ENCODE measurements around the gene TMEM168. TPM values are rescaled to one million over a fixed set of nuclear protein-coding genes. Genes with fewer than 3 reads are reported as not detected.
"Not testable (repeated sequence)": the region's sequence is repeated elsewhere in the genome, so short reads cannot be mapped to it uniquely, and the experiment has no call there.

The TMEM168 gene, protein sequence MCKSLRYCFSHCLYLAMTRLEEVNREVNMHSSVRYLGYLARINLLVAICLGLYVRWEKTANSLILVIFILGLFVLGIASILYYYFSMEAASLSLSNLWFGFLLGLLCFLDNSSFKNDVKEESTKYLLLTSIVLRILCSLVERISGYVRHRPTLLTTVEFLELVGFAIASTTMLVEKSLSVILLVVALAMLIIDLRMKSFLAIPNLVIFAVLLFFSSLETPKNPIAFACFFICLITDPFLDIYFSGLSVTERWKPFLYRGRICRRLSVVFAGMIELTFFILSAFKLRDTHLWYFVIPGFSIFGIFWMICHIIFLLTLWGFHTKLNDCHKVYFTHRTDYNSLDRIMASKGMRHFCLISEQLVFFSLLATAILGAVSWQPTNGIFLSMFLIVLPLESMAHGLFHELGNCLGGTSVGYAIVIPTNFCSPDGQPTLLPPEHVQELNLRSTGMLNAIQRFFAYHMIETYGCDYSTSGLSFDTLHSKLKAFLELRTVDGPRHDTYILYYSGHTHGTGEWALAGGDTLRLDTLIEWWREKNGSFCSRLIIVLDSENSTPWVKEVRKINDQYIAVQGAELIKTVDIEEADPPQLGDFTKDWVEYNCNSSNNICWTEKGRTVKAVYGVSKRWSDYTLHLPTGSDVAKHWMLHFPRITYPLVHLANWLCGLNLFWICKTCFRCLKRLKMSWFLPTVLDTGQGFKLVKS
- total RNA-seq: 9.8 and 10.5 TPM in 2 replicates

DNA sequence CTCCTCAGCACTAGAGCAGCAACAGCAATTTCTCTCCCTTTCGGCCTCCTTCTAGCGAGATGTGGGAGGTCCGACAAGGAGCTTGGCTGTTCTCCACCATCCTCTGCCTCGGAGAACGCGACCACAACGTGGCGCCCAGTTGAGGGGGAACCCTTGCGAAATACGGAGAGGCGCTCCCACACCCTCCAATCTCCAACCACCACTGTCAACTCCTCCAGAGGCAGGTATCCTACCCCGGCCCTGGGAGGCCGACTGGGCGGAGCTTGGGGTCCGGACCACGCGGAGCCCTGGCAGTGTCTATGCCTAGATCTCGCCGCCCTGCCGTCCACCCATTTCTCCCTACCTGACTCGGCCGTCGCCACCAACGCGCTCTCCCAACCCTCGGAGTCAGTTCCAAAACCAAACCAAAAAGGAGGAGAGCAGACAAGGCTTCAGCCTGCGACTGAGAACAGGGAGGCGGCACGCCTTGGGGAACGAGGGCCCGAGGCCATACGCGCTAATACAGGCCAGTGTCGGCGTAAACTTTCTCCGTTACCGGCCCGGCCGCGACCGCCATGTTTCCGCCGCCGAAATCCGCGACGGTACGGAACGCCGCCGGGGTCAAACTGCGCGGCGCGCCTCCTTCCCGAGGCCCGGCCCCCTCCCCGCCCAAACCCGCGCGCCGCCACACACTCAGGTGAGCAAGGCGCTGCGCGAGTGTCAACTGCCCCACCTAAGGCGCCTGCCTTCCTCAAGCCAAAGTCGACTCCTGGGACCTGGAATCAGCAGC is at the start of gene TMEM168:
Gene TMEM168 (minus strand): TSS at position 577 of the 769 bp plus-strand sequence. CDS start 5,568 bp downstream, outside the sequence.
- TF ChIP-seq, protein P1, sequence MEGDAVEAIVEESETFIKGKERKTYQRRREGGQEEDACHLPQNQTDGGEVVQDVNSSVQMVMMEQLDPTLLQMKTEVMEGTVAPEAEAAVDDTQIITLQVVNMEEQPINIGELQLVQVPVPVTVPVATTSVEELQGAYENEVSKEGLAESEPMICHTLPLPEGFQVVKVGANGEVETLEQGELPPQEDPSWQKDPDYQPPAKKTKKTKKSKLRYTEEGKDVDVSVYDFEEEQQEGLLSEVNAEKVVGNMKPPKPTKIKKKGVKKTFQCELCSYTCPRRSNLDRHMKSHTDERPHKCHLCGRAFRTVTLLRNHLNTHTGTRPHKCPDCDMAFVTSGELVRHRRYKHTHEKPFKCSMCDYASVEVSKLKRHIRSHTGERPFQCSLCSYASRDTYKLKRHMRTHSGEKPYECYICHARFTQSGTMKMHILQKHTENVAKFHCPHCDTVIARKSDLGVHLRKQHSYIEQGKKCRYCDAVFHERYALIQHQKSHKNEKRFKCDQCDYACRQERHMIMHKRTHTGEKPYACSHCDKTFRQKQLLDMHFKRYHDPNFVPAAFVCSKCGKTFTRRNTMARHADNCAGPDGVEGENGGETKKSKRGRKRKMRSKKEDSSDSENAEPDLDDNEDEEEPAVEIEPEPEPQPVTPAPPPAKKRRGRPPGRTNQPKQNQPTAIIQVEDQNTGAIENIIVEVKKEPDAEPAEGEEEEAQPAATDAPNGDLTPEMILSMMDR (conservative IDR thresholded peaks at IDR 0.05; ENCODE audit: low read depth, low read length): no peak
- DNase-seq (ENCODE audit: low read depth): peak; percentile 19

DNA sequence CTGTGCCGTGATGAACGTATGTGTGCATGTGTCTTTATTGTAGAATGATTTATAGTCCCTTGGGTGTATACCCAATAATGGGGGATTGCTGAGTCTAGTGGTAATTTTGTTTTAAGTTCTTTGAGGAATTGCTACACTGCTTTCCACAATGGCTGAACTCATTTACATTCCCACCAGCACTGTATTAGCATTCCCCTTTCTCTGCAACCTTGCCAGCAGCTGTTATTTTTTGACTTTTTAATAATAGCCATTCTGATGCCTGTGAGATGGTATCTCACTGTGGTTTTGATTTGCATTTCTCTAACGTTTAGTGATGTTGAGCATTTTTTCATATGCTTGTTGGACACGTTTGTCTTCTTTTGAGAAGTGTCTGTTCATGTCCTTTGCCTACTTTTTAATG is 45.7 kb upstream of the TMEM168 start:
- not testable (repeated sequence) for DNase-seq (ENCODE audit: low read depth); H3K4me3 ChIP-seq (ENCODE audit: low read depth, low read length)

More for the DNA sequence above, at the start of gene TMEM168:
- H3K4me3 ChIP-seq (ENCODE audit: low read depth, low read length): peak within 1 kb of the TSS; percentile 73

DNA sequence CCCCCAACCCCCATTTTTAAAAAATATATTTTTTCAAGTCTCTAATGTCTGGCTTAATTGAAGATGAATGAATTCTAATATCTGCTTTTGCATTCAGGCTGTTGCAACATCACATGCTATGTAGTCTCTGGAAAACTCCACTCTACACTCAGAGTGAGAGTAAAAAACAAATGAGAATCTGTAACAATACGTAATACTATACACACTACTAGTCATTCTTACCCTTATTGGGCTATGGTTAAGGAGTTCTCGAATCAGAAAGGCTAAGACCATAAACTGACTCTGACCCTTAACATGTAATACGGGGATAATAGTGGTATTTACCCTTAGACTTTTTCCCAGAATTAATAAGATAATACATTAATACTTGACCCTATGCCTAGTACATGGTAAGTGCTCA is 42.9 kb upstream of the TMEM168 start:
- H3K4me3 ChIP-seq (ENCODE audit: low read depth, low read length): no peak overlapping the region
- TF ChIP-seq, protein P1 (conservative IDR thresholded peaks at IDR 0.05; ENCODE audit: low read depth, low read length): no peak
- DNase-seq (ENCODE audit: low read depth): no peak

DNA sequence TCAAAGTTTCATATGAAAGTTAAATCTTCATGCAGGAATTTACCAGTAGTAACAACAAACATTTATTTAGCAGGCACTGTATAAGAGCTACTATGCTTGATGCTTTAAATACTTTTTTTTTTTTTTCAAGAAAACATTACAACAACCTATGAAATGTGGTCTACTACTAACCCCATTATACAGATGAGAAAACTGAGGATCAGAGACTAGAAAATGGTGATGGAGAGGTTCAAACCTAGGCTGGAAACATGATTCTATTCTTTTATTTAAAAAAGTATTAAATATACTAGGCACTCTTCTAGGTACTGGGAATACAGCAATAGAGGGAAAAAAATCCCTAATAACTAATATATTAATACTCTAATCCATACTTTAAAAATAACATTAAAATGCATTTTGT is 40.6 kb upstream of the TMEM168 start:
- H3K4me3 ChIP-seq (ENCODE audit: low read depth, low read length): no peak overlapping the region
- no peak for DNase-seq (ENCODE audit: low read depth)
- TF ChIP-seq, protein P1 (conservative IDR thresholded peaks at IDR 0.05; ENCODE audit: low read depth, low read length): no peak

DNA sequence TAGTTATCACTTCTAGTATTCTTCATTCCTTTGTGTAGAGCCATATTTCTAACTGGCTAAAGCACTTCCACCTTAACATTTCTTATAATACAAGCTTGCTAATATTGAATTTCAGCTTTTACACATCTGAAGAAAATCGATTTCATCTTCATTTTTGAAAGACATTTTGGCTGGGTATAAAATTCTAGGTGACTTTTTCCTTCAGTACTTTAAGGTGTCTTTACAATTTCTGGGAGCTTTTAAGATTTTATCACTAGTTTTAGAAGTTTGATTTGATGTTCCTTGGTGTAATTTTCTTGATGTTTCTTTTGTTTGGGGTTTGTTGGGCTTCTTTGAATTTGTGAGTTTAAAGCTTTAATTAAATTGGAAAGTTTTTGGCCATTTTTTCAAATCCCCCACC is 38.5 kb upstream of the TMEM168 start:
- no peak overlapping the region for H3K4me3 ChIP-seq (ENCODE audit: low read depth, low read length)
- TF ChIP-seq, protein P1 (conservative IDR thresholded peaks at IDR 0.05; ENCODE audit: low read depth, low read length): no peak
- no peak for DNase-seq (ENCODE audit: low read depth)

DNA sequence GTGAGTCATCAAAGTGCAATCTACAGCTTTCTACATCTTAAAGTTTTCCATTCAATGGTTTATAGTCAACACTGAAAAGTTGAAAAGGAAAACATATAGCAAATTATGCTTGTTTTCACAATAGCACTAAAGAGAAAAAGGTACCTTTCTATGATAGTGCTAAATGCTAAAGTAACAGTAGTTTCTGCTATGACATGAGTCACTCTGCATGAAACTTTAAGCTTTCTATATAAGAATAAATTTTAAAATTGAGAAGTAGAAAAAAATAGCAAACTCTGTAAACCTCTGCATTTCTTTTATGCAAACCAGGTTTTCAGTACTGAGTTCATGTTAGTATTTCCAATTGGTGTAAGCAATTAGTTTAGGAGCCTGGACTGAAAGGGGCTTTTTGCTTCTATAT is 31.2 kb upstream of the TMEM168 start:
- TF ChIP-seq, protein P1 (conservative IDR thresholded peaks at IDR 0.05; ENCODE audit: low read depth, low read length): no peak
- no peak for DNase-seq (ENCODE audit: low read depth)
- no peak overlapping the region for H3K4me3 ChIP-seq (ENCODE audit: low read depth, low read length)

DNA sequence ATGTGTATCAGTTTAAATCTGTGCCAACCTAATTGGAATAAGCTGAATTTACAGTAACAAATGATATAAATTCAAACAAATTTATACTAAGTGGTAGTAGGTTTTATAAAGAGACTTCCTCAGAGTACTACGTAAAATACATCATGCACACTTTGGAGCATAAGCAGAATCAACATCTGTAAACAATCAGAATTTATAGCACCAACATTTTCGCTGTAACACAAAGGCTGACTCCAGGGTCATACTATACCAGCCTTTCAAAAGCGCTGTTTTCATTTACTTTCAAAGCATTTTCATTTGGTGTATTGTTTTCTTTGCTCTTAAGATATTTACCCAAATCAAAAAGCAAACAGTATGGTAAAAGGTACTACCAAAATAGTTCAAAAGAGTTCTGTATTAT is 29.3 kb upstream of the TMEM168 start:
- DNase-seq (ENCODE audit: low read depth): no peak
- H3K4me3 ChIP-seq (ENCODE audit: low read depth, low read length): no peak overlapping the region
- TF ChIP-seq, protein P1 (conservative IDR thresholded peaks at IDR 0.05; ENCODE audit: low read depth, low read length): no peak

Measured in epithelial cell of proximal tubule (primary cell).